Adrenal gland (tissue), 12 donors: Measurements from ENCODE around the gene MCTP1. TPM values are rescaled to one million over a fixed set of nuclear protein-coding genes. Genes with fewer than 3 reads are reported as not detected.

Experiments
- DNase-seq, 7 donors: peaks; one replicate each; pipeline ENCODE4 v3.0.0-alpha.2; 2019 to 2020
- H3K27ac ChIP-seq, 5 donors: fragments of 200-600 bp; sonication (generic) in 4 of 5; 1 replicate in 3 of 5; 2 replicates in 2 of 5; pipeline versions ENCODE4 v1.5.1 to v1.8.0; 2016 to 2020; ENCODE audit warnings: mild to moderate bottlenecking in 1 of 5
- H3K27me3 ChIP-seq: fragments of 200-600 bp; 2 replicates; pipeline ENCODE4 v1.8.0; 2021
- H3K36me3 ChIP-seq, 2 donors: fragments of 200-600 bp; replicated peaks in 1 of 2; 1 replicate in 1 of 2; 2 replicates in 1 of 2; pipeline versions ENCODE4 v1.5.1 to v1.8.0; 2018 to 2022
- H3K4me1 ChIP-seq, 2 donors: fragments of 200-600 bp; replicated peaks in 1 of 2; 1 replicate in 1 of 2; 2 replicates in 1 of 2; pipeline versions ENCODE4 v1.5.1 to v1.8.0; 2018 to 2021
- H3K4me3 ChIP-seq, 4 donors: fragments of 200-600 bp; sonication (generic) in 3 of 4; one replicate each; pipeline ENCODE4 v1.5.1; 2016 to 2018
- H3K9me3 ChIP-seq, 3 donors: fragments of 200-600 bp; sonication (generic) in 1 of 3; replicated peaks in 1 of 3; 1 replicate in 2 of 3; 2 replicates in 1 of 3; pipeline versions ENCODE4 v1.5.1 to v1.8.0; 2016 to 2021
- CTCF ChIP-seq, 6 experiments: fragments of 450-650 bp in 4 of 6; fragments of 200-600 bp in 2 of 6; sonication (generic) in 1 of 6; IDR thresholded peaks; 1 replicate in 5 of 6; 2 replicates in 1 of 6; pipeline versions ENCODE4 v1.5.1 to v1.8.0; 2016 to 2021; ENCODE audit warnings: antibody characterized with exemption in 6 of 6, mild to moderate bottlenecking in 2 of 6, moderate library complexity in 1 of 6
- POLR2A ChIP-seq, 2 donors: fragments of 450-650 bp; IDR thresholded peaks; one replicate each; pipeline ENCODE4 v1.6.1; 2017; ENCODE audit warnings: antibody characterized with exemption in 2 of 2, mild to moderate bottlenecking in 2 of 2, moderate library complexity in 1 of 2
- WGBS, 4 donors: extraction: QIAGEN DNeasy Blood & Tissue Kit in 2 of 4; methylation state at CpG; one replicate each; pipeline versions ENCODE4 v1.1.5 to v1.1.7; 2013 to 2017; 5-methylcytosine and 5-hydroxymethylcytosine counted together
- intact Hi-C, 2 donors: fragments of 100-400 bp; cut with DNase I; formaldehyde crosslinking; loops; one replicate each; pipeline versions ENCODE4 v1.14.1 to v1.15.0; 2022 to 2023
- polyA plus RNA-seq, 3 donors: library from polyadenylated mRNA; stranded (reverse); fragments of 200-250 nt in 2 of 3; fragments of 350-450 nt in 1 of 3; fragmentation: Illumina TruSeq in 1 of 3; extraction: RNeasy Lipid Tissue Mini Kit (QIAGEN cat#74804) in 1 of 3; gene quantifications; one replicate each; pipeline ENCODE4 v1.2.3, GENCODE V29; 2013 to 2014
- total RNA-seq, 9 donors: library from RNA; depleted of rRNA in 4 of 9; stranded (reverse); fragments of >200 nt in 4 of 9; fragments of 120-200 nt in 1 of 9; fragmentation: NEBNext Ultra II Directional in 1 of 9; extraction: Animal tissue kit (Norgen Biotek cat#: 25700) in 1 of 9; gene quantifications; one replicate each; pipeline versions ENCODE4 v1.1.0 to v1.2.4, GENCODE V29; 2013 to 2023
- donor health status: healthy with polysubstance abuse.
- donor health status: Bipolar disorder and iron deficiency.
- donor health status: DM: yes; HTN: yes; CAD: no.
- donor health status: DM: no; HTN: no; CAD: no.
- donor health status: DM: no; HTN: no; CAD: no.
- donor health status: DM: yes; HTN: yes; CAD: no.

MCTP1 gene
- total and polyA plus RNA-seq, 12 donors = 1.2 to 20.1 (median 5.1) TPM

- no peaks in the 10 kb centered on the region for H3K9me3 ChIP-seq
- 75 to 87% (median 79%) methylated on average over 4 of the region's 4 CpGs for WGBS, 4 donors
- no peak for DNase-seq
- no peak overlapping the region for H3K4me3 ChIP-seq
- intact Hi-C loops = no loop called here
- H3K4me1 ChIP-seq = no peaks in the 10 kb centered on the region
- H3K36me3 ChIP-seq = no peaks in the 10 kb centered on the region
- H3K27ac ChIP-seq = no peak overlapping the region
- TF ChIP-seq POLR2A (IDR thresholded peaks at IDR 0.05) (no peak), CTCF (IDR thresholded peaks at IDR 0.05) (no peak)
- H3K27me3 ChIP-seq = peaks cover 4% of the 10 kb centered on the region
Measured at GRCh38 chr5:94742852-94743251, 542.0 kb downstream of the MCTP1 start.

- DNase-seq = no peak
- no peaks in the 10 kb centered on the region for H3K4me1 ChIP-seq
- H3K4me3 ChIP-seq = no peak overlapping the region
- H3K27me3 ChIP-seq = peaks cover 4% of the 10 kb centered on the region
- no peak for TF ChIP-seq CTCF (IDR thresholded peaks at IDR 0.05)
- TF ChIP-seq POLR2A (IDR thresholded peaks at IDR 0.05) = no peak
- 57 to 72% (median 65%) methylated on average over 2 of the region's 2 CpGs for WGBS, 4 donors
- H3K36me3 ChIP-seq = no peaks in the 10 kb centered on the region
- H3K27ac ChIP-seq = no peak overlapping the region
- no peaks in the 10 kb centered on the region for H3K9me3 ChIP-seq
- intact Hi-C loops = no loop called here
Measured at GRCh38 chr5:94740286-94740685, 544.6 kb downstream of the MCTP1 start.

- H3K27me3 ChIP-seq = no peaks in the 10 kb centered on the region
Measured at GRCh38 chr5:94736498-94736897, 548.4 kb downstream of the MCTP1 start.

GRCh38 chr5:94731471-94731870, 553.4 kb downstream of the MCTP1 start:
- H3K9me3 ChIP-seq = no peaks in the 10 kb centered on the region
- intact Hi-C loops = no loop called here
- no peak overlapping the region for H3K4me3 ChIP-seq
- H3K27me3 ChIP-seq = no peaks in the 10 kb centered on the region
- no peaks in the 10 kb centered on the region for H3K36me3 ChIP-seq
- no peaks in the 10 kb centered on the region for H3K4me1 ChIP-seq
- TF ChIP-seq POLR2A (IDR thresholded peaks at IDR 0.05) (no peak), CTCF (IDR thresholded peaks at IDR 0.05) (no peak)
- DNase-seq = no peak
- no peak overlapping the region for H3K27ac ChIP-seq
- 26 to 56% (median 39%) methylated on average over 1 of the region's 1 CpG for WGBS, 4 donors

More at GRCh38 chr5:94736498-94736897, 548.4 kb downstream of the MCTP1 start:
- Histone ChIP-seq H3K9me3 (no peaks in the 10 kb centered on the region), H3K27ac (no peak overlapping the region), H3K4me3 (no peak overlapping the region), H3K4me1 (no peaks in the 10 kb centered on the region), H3K36me3 (no peaks in the 10 kb centered on the region)
- TF ChIP-seq POLR2A (IDR thresholded peaks at IDR 0.05) = no peak
- no peak for TF ChIP-seq CTCF (IDR thresholded peaks at IDR 0.05)
- DNase-seq = no peak
- WGBS, 4 donors = 40 to 70% (median 48%) methylated on average over 1 of the region's 1 CpG
- intact Hi-C loops = loop anchor here in 1 of 2 donors (5.0 kb wide), 1 partner anchor 209 kb away; no protein-coding TSS in a partner anchor
